ENCODE results near the gene MITF.
"Not testable (repeated sequence)": the region's sequence is repeated elsewhere in the genome, so short reads cannot be mapped to it uniquely, and the experiment has no call there.

Gene MITF

GRCh38 chr3:69872783-69873378 lies 133.6 kb downstream of the MITF start:
- DNase-seq (ENCODE audit: low read depth in 2 of 2): no peak

GRCh38 chr3:69876073-69876472 lies 136.8 kb downstream of the MITF start:
- DNase-seq (ENCODE audit: low read depth in 2 of 2): no peak

GRCh38 chr3:69878254-69878653 lies 139.0 kb downstream of the MITF start:
- no peak for DNase-seq (ENCODE audit: low read depth in 2 of 2)

- DNase-seq (ENCODE audit: low read depth in 2 of 2): no peak
Measured at GRCh38 chr3:69879051-69879450, 139.8 kb downstream of the MITF start.

GRCh38 chr3:69880069-69880640 lies 140.9 kb downstream of the MITF start:
- no peak for DNase-seq (ENCODE audit: low read depth in 2 of 2)

- no peak for DNase-seq (ENCODE audit: low read depth in 2 of 2)
Measured at GRCh38 chr3:69881051-69881450, 141.8 kb downstream of the MITF start.

DNA sequence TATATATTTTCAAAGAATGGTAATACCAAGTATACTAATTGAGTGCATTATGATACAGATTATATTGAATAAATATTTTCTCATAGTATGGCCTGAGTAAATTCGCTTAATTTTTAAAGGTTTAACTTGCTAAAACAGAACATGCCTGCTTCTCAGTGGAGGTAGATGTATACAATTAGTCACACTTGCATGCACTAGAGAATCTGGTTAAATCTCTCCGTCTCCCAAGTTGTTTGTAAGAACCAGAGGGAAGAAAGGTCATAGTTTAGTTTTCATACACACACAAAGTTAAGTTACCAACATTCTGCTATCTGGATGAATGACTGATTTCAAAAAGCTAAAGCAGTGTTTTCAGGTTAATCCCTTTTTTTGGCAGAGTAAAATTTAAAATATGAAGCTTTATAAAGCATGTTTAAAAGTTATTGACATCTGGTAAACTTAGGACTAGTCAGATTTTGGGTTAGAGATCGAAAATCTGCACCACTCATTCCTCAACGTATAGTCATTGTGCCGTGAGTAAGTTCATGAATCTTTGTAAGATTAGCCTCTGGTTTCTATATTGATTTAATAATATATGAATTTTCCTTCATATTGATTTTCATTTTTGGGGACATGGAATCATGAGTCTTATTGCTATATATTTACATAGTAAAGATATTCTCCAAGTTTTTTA lies 142.6 kb downstream of the MITF start:
- DNase-seq (ENCODE audit: low read depth in 2 of 2): no peak

DNA sequence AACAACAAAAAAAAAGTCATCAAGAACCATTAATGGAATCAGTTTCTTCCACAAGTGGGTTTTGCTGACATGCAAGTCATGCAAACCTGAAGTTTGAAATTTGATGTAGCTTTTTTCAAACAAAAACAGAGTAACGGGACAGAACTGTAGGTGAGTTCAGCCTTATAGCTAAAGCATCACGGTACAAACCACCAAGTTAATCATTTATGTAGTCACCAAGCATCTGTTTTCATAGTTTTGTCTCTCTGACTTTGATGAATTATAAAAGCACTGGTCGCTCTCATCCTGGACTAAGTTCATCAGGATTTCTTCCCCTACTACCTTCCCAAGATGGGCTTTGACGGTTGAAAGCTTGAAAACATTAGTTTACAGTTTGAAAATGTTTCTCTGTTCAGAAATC lies 143.3 kb downstream of the MITF start:
- DNase-seq (ENCODE audit: low read depth in 2 of 2): no peak

GRCh38 chr3:69888040-69888942 lies 149.0 kb downstream of the MITF start:
- no peak for DNase-seq (ENCODE audit: low read depth in 2 of 2)

DNA sequence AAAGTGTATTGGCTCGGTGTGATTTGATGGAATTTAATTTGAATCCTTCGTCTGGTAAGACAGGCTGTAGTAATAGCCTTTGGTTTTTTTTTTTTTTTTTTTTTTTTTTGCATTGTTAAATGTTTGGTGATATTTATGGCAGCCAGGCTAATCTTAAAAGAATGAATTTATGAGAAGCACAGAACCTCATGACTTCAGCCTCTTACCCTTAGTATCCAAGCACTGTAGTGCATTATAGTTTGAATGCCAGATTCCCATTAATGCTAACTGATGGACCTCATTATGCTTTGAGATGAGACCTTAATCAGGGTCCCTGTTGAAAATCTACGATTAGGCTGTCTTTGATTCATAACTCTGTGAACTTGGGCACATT lies 149.7 kb downstream of the MITF start:
- no peak for DNase-seq (ENCODE audit: low read depth in 2 of 2)

DNA sequence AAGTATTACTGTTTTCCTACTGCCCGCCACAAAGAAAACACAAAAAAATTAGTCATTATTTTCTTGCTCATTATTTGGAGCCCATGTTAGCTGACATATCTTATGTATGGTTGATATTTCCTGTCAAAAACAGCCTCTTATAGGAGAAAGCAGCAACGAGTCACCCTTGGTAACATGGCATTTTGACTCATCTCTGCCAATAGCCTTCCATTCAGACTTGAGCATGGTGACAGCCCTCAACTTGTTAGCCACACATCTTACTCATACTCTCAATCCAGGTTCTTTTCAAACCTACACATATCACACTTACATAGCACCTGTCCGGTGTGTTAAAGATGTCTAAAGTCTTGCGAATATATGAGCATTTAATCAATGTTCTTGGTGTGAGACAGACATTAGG lies 150.8 kb downstream of the MITF start:
- no peak for DNase-seq (ENCODE audit: low read depth in 2 of 2)

DNA sequence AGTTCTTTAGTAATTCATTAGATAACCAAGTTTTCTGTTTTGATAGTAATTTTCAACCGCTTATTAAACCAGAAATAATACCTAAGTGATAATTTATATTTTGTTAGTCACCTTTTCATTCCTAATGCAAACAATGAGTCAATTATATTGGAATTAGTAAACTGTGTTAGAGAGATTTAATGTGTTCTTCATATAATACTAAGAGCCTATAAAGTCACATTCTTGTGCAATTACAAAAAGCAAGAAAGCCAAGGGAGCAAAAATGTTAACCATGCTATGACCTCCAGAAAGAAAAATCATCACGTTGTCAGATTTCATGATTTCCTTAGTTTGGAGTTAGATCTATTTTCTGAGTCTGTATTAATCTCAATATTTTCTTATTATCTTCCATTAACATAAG lies 151.4 kb downstream of the MITF start:
- DNase-seq (ENCODE audit: low read depth in 2 of 2): no peak

DNA sequence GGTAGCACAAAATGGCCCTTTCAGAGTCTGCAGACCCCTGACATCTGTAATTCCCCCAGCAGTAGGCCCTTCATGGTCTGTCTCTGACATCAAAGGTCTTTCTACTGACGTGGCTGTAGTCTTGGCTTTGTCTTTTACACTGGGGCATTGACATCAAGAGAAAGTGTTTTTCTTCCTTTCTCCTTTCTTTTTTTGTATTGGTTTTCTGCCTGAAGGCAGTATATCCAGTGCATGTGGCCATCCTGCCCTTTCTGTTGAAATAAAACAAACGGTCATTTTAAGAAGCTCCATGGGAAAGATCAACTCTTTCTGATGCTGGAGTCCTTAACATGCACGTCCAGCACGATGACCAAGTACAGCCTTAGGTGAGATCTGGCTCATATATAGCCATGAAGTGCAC lies 153.4 kb downstream of the MITF start:
- DNase-seq (ENCODE audit: low read depth in 2 of 2): no peak

DNA sequence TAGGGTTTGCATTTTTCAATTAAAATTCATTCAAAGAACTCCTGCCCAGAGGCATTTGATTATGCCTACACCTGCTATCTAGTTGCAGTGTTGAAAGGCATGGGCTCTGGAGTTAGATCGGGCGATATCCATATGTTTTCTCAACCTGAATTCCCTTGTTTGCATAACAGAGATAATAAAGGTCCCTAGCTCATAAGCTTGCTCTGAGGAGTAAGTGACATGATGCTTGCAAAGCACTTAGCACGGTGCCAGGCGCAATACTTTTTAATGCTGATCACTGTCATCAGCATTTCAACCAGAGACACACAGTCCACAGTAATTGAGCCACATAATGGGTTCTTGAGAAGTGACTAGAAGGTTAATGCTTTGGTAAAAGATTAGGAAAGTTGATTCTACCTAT lies 154.0 kb downstream of the MITF start:
- DNase-seq (ENCODE audit: low read depth in 2 of 2): no peak

- DNase-seq (ENCODE audit: low read depth in 2 of 2): no peak
Measured at GRCh38 chr3:69896095-69896494, 156.8 kb downstream of the MITF start.

DNA sequence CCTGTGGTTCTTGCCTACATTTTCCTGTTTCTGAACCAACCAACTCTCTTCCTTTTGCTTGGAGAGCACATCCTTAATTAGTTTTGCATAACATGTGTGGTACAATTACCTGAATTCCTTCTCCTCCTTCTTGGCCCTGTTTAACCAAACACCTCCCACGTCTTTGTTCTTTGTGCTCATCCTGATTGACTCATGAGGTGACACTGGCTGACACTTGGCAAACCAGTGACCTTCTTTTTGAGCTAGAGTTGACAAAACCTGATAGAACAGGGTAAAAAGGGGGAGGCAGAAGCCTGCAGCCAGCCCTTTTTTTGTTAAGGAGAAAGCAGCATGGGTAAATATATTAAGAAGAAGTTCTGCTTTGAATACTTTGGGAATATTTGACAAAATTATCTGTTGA lies 161.1 kb downstream of the MITF start:
- no peak for DNase-seq (ENCODE audit: low read depth in 2 of 2)

DNA sequence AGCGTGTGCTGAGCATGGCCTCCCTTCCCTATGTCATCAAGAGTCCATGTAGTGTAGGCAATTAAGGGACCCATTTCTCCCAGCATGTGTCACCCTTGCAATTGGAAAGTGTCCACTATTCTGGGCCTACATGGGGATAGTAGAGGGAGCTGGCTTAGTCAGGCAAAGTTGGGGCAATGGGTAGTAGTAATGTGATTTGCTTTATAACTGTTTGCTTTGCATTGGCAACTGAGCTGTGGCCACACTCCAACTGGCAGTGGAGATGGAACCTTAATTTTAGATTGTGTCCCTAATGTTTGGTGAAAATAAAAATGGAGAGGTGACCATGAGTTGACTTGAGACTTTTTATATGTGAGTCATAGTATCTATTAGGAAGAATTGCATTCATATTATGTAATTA lies 162.5 kb downstream of the MITF start:
- DNase-seq (ENCODE audit: low read depth in 2 of 2): no peak

GRCh38 chr3:69902386-69902785 lies 163.1 kb downstream of the MITF start:
- DNase-seq (ENCODE audit: low read depth in 2 of 2): no peak

DNA sequence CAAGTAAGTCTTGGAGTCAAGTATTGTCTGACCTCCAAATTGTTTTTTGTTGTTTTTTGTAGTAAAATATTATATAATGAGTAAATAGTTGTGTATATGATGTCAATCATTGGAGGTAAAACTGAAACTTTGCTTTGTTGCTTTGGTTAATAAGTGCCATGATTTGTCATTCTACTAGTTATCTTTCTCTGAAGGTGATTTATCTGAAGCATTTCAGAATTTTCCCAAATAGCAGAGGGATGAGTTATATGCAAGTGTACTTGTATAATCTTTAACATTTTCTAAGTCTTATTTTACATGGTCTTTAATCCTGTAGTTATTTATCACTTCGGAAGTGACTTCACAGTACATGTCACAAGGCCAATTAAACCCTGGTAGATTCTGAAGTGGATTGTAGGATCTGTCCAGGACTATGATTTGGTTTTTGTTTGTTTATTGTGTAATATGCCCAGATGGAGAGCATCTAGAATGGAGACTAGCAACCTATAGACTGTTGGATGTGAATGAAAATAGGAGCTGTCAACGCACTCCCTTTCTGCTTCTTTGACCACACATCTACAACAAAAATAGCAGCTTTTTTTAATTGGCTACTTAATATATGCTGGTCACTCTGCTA lies 167.2 kb downstream of the MITF start:
- no peak for DNase-seq (ENCODE audit: low read depth in 2 of 2)

DNA sequence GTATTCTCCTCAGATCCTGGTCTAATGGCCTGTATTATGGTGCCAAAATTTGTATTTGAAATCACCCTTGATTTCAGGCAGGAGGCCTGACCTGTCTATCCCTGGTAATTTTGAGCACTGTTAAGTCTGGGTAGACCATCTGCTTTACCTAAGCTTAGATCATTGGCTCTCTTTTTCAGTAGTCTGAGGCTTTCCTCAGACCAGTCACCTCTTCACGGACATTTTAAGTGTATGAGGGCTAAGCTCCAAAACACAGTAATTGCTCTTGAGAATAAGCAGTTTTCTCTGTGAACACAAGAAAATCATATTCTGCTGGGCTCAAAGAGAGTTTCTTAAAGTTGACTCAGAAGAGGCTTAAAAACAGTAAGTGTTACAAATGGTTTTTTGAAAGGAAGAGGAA lies 168.3 kb downstream of the MITF start:
- no peak for DNase-seq (ENCODE audit: low read depth in 2 of 2)

DNA sequence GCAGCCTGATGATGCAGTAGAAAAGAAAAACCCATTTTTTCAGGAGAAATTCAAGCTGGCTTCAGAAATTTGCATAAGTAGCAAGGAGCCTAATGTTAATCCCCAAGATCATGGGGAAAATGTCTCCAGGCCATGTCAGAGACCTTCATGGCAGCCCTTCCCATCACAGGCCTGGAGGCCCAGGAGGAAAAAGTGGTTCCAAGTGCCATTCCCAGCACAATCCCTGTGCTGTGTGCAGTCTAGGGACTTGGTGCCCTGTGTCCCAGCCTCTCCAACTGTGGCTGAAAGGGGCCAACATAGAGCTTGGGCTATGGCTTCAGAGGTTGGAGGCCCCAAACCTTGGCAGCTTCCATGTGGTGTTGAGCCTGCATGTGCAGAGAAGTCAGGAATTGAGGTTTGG lies 170.6 kb downstream of the MITF start:
- DNase-seq (ENCODE audit: low read depth in 2 of 2): not testable (repeated sequence)

GRCh38 chr3:69913422-69913821 lies 174.2 kb downstream of the MITF start:
- no peak for DNase-seq (ENCODE audit: low read depth in 2 of 2)

All from stimulated activated CD8-positive, alpha-beta memory T cell treated with anti-CD3 and anti-CD28 coated beads, Interleukin-15, amount 100 ng/mL, for 48 hours (primary cell).